ENCODE measurements around the gene LHFPL6.

The LHFPL6 gene

DNA sequence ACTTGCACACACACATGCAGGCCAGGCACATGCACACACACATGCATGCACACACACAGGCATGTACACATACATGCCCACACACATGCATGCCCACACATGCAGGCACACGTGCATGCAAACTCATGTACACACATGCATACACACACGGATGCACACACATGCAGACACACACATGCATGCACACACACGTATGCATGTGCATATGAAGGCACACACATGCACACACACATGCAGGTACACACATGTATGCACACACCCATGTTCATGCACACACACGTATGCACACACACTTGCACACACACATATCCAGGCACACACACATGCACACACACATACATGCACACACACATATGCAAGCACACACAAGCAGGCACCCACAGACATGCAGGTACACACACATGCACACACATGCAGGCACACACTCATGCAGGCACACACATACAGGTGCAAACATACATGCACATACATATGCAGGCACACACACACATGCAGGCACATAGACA, 278.1 kb downstream of the LHFPL6 start:
- Histone ChIP-seq H3K4me3 (ENCODE audit: low read depth in 1 of 2, low read length in 1 of 2) (no peak overlapping the region), H3K4me1 (ENCODE audit: control insufficient read depth in 1 of 2, insufficient read depth in 1 of 2, low read depth in 1 of 2, low read length in 1 of 2) (no peaks in the 10 kb centered on the region), H3K36me3 (no peaks in the 10 kb centered on the region), H3K9me3 (no peaks in the 10 kb centered on the region), H3K27me3 (no peaks in the 10 kb centered on the region), H3K27ac (no peak overlapping the region)
- TF ChIP-seq, protein P1, sequence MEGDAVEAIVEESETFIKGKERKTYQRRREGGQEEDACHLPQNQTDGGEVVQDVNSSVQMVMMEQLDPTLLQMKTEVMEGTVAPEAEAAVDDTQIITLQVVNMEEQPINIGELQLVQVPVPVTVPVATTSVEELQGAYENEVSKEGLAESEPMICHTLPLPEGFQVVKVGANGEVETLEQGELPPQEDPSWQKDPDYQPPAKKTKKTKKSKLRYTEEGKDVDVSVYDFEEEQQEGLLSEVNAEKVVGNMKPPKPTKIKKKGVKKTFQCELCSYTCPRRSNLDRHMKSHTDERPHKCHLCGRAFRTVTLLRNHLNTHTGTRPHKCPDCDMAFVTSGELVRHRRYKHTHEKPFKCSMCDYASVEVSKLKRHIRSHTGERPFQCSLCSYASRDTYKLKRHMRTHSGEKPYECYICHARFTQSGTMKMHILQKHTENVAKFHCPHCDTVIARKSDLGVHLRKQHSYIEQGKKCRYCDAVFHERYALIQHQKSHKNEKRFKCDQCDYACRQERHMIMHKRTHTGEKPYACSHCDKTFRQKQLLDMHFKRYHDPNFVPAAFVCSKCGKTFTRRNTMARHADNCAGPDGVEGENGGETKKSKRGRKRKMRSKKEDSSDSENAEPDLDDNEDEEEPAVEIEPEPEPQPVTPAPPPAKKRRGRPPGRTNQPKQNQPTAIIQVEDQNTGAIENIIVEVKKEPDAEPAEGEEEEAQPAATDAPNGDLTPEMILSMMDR (IDR thresholded peaks at IDR 0.05), result no peak

DNA sequence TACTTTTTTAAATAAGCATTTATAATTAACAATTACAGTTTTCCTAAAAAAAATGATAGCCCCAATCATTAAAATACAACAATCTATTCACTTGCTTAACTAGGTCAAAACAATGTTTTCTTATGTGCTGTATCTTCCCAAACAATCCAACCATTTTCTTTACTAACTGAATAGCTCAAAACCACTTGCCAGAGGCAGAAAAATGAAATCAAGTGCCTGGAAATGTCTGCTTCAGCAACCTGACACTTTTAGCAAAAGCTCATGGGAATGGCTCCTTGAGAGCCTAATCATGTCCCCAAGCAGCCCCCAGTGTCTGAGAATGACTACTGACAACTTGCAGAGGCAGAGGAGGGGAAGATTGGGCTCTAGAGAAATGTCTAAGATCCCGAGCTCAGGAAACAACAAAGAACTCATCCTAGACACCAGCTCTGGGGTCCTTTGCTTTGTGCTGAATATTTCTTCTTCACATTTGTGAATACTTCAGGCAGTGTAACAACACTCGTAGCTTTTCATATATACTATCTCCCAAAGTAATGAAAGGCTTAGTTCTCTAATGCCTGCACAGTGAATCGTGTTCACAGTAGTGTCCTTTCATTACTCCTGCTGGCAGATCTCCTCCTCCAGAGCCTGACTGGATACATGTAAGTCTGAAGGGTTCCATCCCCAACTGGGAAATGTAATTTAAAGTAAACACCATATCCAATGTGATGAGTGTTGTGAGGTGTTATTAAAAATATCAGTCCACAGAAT, 280.0 kb downstream of the LHFPL6 start:
- Histone ChIP-seq H3K4me1 (ENCODE audit: control insufficient read depth in 1 of 2, insufficient read depth in 1 of 2, low read depth in 1 of 2, low read length in 1 of 2) (no peaks in the 10 kb centered on the region), H3K27ac (no peak overlapping the region), H3K4me3 (ENCODE audit: low read depth in 1 of 2, low read length in 1 of 2) (no peak overlapping the region), H3K9me3 (no peaks in the 10 kb centered on the region), H3K27me3 (no peaks in the 10 kb centered on the region), H3K36me3 (no peaks in the 10 kb centered on the region)
- TF ChIP-seq, protein P1 (IDR thresholded peaks at IDR 0.05), result no peak

DNA sequence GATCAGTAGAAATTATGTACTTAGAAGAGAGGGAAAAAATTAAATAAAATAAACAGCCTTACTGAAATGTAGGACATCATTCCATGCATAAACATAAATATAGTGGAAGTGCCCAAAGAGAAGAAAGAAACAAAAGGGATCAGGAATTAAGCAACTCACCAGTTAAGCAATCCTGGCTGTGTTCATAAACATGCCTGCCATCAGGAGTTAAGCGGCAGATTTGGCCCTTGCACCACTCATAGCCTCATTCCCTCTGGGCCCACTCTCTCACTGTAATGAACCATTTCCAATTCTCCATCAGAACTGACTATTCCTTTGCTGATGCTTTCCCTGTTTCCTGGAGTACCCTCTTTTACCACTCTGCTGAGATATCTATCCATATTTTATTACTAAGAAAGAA, 281.4 kb downstream of the LHFPL6 start:
- H3K27ac ChIP-seq, result no peak overlapping the region
- H3K9me3 ChIP-seq, result no peaks in the 10 kb centered on the region
- no peak overlapping the region for H3K4me3 ChIP-seq (ENCODE audit: low read depth in 1 of 2, low read length in 1 of 2)
- H3K27me3 ChIP-seq, result no peaks in the 10 kb centered on the region
- H3K36me3 ChIP-seq, result no peaks in the 10 kb centered on the region
- no peaks in the 10 kb centered on the region for H3K4me1 ChIP-seq (ENCODE audit: control insufficient read depth in 1 of 2, insufficient read depth in 1 of 2, low read depth in 1 of 2, low read length in 1 of 2)
- TF ChIP-seq, protein P1 (IDR thresholded peaks at IDR 0.05), result no peak

DNA sequence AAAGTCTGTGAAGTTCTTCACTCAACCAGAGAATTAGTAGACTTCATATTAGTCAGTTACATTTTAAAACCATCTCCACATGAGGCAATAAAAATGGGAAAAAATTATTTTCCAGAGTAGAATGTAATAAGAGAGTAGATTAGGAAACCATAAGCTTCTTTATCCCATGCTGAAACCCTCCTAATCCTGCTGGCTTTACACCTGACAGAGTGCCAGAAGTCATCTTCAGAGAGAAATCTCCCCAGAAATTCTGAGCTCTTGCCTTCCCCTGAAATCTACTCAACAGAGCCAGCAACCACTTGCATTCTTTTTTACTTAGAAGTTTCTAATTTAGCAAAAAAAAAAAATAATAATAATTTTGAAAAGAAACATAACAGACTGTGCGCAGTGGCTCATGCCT, 284.8 kb downstream of the LHFPL6 start:
- Histone ChIP-seq H3K4me3 (ENCODE audit: low read depth in 1 of 2, low read length in 1 of 2) (no peak overlapping the region), H3K27me3 (no peaks in the 10 kb centered on the region), H3K4me1 (ENCODE audit: control insufficient read depth in 1 of 2, insufficient read depth in 1 of 2, low read depth in 1 of 2, low read length in 1 of 2) (no peaks in the 10 kb centered on the region), H3K9me3 (no peaks in the 10 kb centered on the region), H3K27ac (no peak overlapping the region), H3K36me3 (no peaks in the 10 kb centered on the region)
- TF ChIP-seq, protein P1 (IDR thresholded peaks at IDR 0.05), result no peak

DNA sequence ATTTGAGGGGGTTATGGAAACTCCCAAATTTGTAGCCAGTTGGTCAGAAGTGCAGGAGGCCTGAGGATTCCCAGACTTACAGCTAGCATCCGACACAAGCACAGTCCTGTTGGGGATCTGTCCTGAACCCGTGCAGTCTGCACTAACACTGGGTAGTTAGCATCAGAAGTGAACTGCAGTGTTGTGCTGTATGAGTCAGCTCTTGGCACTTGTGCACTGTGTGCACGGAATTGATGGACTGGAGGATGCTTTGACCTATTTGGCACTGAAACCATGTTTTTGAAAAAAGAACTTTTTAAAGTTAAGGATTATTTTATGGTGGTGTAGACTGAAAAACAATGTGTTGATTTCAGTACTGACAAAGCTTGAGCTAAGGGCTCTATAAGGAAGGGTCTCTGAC, 285.7 kb downstream of the LHFPL6 start:
- H3K36me3 ChIP-seq, result no peaks in the 10 kb centered on the region
- H3K27ac ChIP-seq, result no peak overlapping the region
- no peaks in the 10 kb centered on the region for H3K9me3 ChIP-seq
- TF ChIP-seq, protein P1 (IDR thresholded peaks at IDR 0.05), result no peak
- H3K4me1 ChIP-seq (ENCODE audit: control insufficient read depth in 1 of 2, insufficient read depth in 1 of 2, low read depth in 1 of 2, low read length in 1 of 2), result no peaks in the 10 kb centered on the region
- H3K4me3 ChIP-seq (ENCODE audit: low read depth in 1 of 2, low read length in 1 of 2), result no peak overlapping the region
- no peaks in the 10 kb centered on the region for H3K27me3 ChIP-seq
